Ishikawa (cell line): ENCODE measurements around the gene PIEZO2.

Experiments
- CEBPB ChIP-seq: IDR thresholded peaks from 2 replicates; pipeline ENCODE4 v1.6.1; 2012
- CREB1 ChIP-seq: IDR thresholded peaks from 2 replicates; pipeline ENCODE4 v1.6.1; 2012; ENCODE audit warnings: low read depth
- EGR1 ChIP-seq: IDR thresholded peaks from 2 replicates; pipeline ENCODE4 v1.6.1; 2012
- EP300 ChIP-seq: IDR thresholded peaks from 2 replicates; pipeline ENCODE4 v1.6.1; 2012; ENCODE audit warnings: borderline replicate concordance
- FOXM1 ChIP-seq: IDR thresholded peaks from 2 replicates; pipeline ENCODE4 v1.6.1; 2012; ENCODE audit warnings: low read depth, borderline replicate concordance
- NFIC ChIP-seq: IDR thresholded peaks from 2 replicates; pipeline ENCODE4 v1.6.1; 2012
- RAD21 ChIP-seq: IDR thresholded peaks from 2 replicates; pipeline ENCODE4 v1.6.1; 2012; ENCODE audit warnings: low read depth
- TAF1 ChIP-seq: IDR thresholded peaks from 2 replicates; pipeline ENCODE4 v1.6.1; 2012; ENCODE audit warnings: low read depth, mild to moderate bottlenecking
- TCF12 ChIP-seq: IDR thresholded peaks from 2 replicates; pipeline ENCODE4 v1.6.1; 2012; ENCODE audit warnings: low read depth
- TEAD4 ChIP-seq: IDR thresholded peaks from 2 replicates; pipeline ENCODE4 v1.6.1; 2012
- YY1 ChIP-seq: IDR thresholded peaks from 2 replicates; pipeline ENCODE4 v1.6.1; 2012; ENCODE audit warnings: low read depth
- ZBTB7A ChIP-seq: IDR thresholded peaks from 2 replicates; pipeline ENCODE4 v1.6.1; 2012; ENCODE audit warnings: low read depth
- TF ChIP-seq, protein P1 (sequence below): IDR thresholded peaks from 2 replicates; pipeline ENCODE4 v1.6.1; 2012
- TF ChIP-seq, protein P2 (sequence below): IDR thresholded peaks from 2 replicates; pipeline ENCODE4 v1.6.1; 2012
- TF ChIP-seq, protein P3 (sequence below): IDR thresholded peaks from 2 replicates; pipeline ENCODE4 v1.6.1; 2012; ENCODE audit warnings: low read depth, mild to moderate bottlenecking

The PIEZO2 gene

DNA sequence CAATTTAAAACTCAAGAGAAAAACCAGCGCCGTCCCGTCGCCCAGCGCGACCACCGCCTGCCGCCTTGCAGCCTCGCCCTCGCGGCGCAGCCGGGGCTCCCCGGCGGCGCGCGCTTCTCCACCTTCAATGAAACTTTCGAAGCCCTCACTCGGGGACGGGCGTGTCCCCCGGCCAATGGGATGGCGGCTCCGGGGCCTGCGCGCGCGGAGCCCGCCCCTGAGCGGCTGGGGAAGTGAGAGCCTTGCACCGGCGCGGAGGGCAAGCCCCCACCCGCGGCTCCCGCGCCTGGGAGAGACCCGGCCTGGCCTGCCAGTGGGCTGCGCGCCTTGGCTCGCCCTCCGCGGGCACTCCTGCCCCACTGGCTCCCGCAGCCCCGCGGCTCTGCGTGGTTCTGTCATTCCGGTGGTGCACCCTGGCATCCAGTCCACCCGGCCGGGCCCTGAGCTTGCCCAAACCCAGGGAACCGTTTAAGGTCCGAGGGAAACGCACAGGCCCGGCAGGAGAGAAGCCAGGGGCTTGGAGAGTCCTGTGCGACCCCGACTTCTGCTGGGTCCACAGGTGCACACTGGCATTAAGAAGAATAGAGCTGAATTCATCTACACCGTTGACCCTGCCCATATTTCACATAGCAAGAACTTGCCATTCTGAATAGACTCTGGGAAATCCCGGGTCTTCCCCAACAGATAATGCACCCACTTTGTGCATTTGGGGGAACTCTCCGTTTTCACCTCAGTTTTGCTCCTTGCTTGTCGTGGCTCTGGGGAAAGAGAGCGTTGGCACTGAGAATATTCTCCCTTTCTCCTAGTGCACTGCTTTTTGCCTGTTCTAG lies at the start of gene PIEZO2:
TSS of gene PIEZO2 (minus strand) at position 129 of the 830 bp plus-strand sequence. CDS start 981 bp downstream, outside the sequence.
- no peak for TF ChIP-seq TAF1
- TF ChIP-seq RAD21 = no peak
- TF ChIP-seq, protein P1, sequence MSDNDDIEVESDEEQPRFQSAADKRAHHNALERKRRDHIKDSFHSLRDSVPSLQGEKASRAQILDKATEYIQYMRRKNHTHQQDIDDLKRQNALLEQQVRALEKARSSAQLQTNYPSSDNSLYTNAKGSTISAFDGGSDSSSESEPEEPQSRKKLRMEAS = no peak
- no peak for TF ChIP-seq YY1
- no peak for TF ChIP-seq CEBPB
- TF ChIP-seq EGR1 = no peak
- no peak for TF ChIP-seq FOXM1
- TF ChIP-seq, protein P2, sequence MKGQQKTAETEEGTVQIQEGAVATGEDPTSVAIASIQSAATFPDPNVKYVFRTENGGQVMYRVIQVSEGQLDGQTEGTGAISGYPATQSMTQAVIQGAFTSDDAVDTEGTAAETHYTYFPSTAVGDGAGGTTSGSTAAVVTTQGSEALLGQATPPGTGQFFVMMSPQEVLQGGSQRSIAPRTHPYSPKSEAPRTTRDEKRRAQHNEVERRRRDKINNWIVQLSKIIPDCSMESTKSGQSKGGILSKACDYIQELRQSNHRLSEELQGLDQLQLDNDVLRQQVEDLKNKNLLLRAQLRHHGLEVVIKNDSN = no peak
- no peak for TF ChIP-seq ZBTB7A

DNA sequence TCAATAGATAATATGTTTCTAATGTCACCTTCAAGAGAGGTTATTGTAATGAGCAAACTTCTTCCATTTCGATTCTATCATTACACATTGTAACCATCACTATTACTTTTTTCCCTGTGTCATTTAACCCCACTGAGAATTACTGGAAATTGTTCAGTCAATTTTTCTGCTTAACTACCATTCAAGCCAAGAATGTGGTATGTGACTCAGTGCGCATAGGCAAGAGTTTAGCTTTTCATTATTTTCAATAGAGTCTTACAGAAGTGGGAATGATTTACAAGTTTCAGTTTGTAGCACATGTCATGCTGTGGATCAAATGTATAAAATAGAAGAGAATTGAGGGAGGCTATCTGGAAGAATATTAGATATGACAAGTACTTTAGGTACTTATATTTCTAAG lies 34.3 kb upstream of the PIEZO2 start:
- TF ChIP-seq TAF1 = no peak
- TF ChIP-seq, protein P2 = no peak
- TF ChIP-seq CEBPB = no peak
- TF ChIP-seq TEAD4 = no peak
- TF ChIP-seq FOXM1 = no peak
- TF ChIP-seq, protein P1 = no peak
- TF ChIP-seq NFIC = no peak
- TF ChIP-seq, protein P3, sequence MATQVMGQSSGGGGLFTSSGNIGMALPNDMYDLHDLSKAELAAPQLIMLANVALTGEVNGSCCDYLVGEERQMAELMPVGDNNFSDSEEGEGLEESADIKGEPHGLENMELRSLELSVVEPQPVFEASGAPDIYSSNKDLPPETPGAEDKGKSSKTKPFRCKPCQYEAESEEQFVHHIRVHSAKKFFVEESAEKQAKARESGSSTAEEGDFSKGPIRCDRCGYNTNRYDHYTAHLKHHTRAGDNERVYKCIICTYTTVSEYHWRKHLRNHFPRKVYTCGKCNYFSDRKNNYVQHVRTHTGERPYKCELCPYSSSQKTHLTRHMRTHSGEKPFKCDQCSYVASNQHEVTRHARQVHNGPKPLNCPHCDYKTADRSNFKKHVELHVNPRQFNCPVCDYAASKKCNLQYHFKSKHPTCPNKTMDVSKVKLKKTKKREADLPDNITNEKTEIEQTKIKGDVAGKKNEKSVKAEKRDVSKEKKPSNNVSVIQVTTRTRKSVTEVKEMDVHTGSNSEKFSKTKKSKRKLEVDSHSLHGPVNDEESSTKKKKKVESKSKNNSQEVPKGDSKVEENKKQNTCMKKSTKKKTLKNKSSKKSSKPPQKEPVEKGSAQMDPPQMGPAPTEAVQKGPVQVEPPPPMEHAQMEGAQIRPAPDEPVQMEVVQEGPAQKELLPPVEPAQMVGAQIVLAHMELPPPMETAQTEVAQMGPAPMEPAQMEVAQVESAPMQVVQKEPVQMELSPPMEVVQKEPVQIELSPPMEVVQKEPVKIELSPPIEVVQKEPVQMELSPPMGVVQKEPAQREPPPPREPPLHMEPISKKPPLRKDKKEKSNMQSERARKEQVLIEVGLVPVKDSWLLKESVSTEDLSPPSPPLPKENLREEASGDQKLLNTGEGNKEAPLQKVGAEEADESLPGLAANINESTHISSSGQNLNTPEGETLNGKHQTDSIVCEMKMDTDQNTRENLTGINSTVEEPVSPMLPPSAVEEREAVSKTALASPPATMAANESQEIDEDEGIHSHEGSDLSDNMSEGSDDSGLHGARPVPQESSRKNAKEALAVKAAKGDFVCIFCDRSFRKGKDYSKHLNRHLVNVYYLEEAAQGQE = no peak
- TF ChIP-seq CREB1 = no peak

DNA sequence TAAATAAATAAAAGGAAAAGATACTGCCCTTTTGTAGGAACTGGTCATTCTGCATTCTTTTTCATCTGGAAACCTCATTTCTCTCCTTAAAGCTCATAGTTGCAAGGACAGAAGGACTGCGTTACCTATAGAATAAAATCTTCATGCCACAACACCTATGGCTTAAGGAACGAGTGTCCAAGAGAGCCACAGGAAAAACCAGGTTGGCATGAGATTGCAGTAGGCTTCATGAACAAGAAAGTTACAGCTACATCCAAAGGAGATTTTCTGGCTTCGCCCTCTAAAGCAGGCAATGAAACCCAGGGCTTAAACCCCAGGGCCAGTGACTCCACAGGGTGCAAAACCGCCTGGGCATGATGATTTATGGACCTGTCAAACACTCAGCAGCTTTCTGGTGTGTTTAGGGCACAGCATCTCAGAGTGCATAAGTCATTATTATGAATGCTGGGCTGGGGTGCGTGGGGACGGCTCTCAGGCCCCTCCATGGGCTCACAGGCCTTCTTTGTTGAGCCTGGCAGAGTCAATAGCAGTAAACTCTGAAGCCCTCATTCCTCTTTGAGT lies 30.7 kb upstream of the PIEZO2 start:
- TF ChIP-seq RAD21 = no peak
- no peak for TF ChIP-seq CREB1
- no peak for TF ChIP-seq FOXM1
- TF ChIP-seq TEAD4 = no peak
- no peak for TF ChIP-seq EGR1
- TF ChIP-seq, protein P1 = no peak
- TF ChIP-seq, protein P2 = no peak
- no peak for TF ChIP-seq CEBPB
- TF ChIP-seq TAF1 = no peak
- no peak for TF ChIP-seq TCF12
- no peak for TF ChIP-seq NFIC

DNA sequence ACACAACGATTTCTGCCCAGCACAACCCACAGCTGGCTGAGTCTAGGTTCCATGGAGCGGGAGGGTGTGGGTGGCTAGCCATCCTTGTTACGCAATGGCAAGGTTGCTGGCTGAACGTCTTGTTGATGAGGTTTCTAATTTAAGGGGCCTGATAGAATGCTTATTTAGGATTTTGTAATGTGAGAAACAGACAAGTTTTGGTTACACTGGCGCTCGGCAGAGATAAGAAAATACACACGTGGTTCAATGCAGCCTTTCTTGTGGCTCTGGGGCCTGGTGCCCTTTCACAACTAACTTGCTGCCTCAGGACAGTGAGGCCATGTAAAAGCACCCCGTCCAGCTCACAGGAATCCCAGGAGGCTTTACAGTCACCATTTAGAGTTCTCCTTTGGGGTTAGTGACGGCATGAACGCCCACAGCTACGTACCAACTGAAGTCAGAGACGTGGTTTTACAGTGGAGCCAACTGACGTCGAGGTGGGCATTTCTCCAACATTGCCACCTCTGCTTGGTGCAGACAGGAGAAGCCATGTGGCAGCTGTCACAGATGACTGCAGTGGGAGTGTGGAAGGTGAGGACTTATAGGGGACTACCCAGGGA lies 29.7 kb upstream of the PIEZO2 start:
- TF ChIP-seq YY1 (no peak), TEAD4 (no peak), TAF1 (no peak), RAD21 (no peak), NFIC (no peak), EP300 (no peak), CEBPB (no peak), FOXM1 (no peak), EGR1 (no peak), ZBTB7A (no peak), TCF12 (no peak), CREB1 (no peak)
- TF ChIP-seq, protein P3 = no peak
- TF ChIP-seq, protein P2 = no peak
- TF ChIP-seq, protein P1 = no peak
